CD4-positive, alpha-beta T cell treated with Interleukin-12 subunit alpha and Interleukin-12 subunit beta, for 1 hour (primary cell): ENCODE data around the gene PIK3AP1.
"Not testable (repeated sequence)": the region's sequence is repeated elsewhere in the genome, so short reads cannot be mapped to it uniquely, and the experiment has no call there.

Experiments
- DNase-seq: peaks from one replicate; pipeline ENCODE4 v3.0.0-alpha.2; 2020

The PIK3AP1 gene

DNA sequence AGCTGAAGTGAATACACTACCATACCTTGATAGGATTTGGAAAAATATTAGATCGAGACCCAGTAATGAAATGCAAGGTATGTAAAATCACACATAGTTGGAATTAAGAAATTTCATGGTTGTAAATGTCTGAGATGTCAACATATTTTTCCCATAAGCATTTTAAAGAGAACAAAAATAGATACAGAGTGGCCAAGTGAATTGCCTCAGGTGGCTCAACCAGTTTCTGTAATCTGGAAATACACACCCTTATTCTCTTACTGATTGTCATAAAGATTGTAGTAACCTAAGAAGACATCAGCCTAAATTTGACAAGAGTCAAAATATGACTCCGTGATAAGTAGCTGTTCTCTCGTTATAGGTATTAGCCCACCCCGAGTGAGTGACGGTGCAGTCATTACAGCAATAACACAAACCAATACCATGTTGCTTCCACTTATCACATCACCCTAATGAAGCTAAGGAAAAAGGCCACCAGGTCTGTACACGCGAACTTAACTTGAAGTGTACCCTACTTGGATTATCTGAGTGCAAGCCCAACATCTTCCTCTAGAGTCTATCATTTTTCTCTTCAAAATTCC is 23.4 kb downstream of the PIK3AP1 start:
- no peak for DNase-seq

GRCh38 chr10:96695975-96696634 is 24.2 kb downstream of the PIK3AP1 start:
- no peak for DNase-seq

GRCh38 chr10:96695366-96695765 is 24.9 kb downstream of the PIK3AP1 start:
- peak; percentile 30 for DNase-seq

GRCh38 chr10:96693431-96693830 is 26.9 kb downstream of the PIK3AP1 start:
- DNase-seq = no peak

DNA sequence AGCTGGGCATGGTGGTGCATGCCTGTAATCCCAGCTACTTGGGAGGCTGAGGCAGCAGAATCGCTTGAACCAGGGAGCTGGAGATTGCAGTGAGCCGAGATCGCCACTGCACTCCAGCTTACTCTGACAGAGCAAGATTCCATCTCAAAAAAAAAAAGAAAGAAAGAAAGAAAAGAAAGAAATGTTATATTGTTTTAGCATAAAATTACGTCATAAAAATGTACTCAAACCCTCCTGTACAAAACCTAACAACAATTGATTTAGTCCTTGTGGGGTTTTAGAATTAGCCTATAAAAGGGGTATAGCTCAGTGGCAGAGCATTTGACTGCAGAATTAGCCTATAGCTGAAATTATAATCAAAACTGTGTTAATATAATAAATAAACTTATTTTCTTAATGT is 27.9 kb downstream of the PIK3AP1 start:
- DNase-seq = no peak

DNA sequence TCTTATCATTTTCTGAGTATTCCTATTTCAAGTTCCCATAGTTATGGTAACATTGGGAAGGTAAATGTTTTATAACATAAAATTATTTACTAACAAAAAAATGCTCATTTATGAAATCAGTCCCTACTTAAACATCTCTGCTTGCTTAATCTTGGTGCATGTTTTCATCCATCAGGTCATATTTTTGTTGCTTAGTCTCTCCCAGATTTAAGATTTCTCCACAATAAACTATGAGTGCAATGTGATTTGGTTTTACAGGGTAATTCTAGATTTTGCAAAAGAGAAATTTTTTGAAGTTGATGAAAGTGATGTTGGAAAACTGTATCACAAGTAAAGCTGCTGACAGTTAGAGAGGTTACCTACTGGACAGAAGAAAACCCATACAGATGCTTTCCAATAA is 28.6 kb downstream of the PIK3AP1 start:
- no peak for DNase-seq

- DNase-seq = no peak
These were observed 29.3 kb downstream of the PIK3AP1 start for GRCh38 chr10:96690755-96691730.

GRCh38 chr10:96688789-96689188 is 31.5 kb downstream of the PIK3AP1 start:
- no peak for DNase-seq

DNA sequence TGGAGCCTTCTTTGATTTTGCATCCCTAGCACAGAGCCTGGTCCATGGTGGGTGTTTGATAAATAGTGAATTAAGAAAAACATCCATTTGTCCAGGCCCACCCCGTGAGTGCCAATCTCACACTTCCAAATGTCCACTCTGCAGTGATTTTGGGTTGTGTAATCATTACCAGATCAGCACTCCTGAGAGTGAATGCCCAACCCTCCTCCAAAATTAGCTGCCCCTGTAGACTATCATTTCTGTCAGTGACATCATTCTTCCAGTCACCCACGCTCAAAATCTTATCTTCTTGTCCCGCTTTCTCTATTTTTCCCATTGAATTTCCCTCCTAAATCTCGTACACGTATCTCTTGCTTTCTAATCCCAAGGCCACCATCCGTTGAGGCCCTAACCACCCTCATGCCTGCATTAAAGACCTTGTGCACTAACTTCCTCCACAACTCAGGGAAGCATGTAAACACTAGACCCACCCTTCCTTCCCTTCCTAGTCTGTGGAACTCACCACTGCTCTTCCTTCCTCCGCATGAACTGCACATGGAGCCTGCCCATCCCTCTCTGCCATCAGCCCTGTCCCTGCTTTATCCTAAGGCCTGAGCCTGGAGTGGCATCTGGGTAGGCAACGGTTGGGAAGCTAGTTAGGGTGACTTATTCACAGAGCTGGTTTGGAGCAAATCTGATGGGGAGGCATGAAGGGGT is 32.8 kb downstream of the PIK3AP1 start:
- no peak for DNase-seq

GRCh38 chr10:96686514-96686913 is 33.8 kb downstream of the PIK3AP1 start:
- DNase-seq = no peak

- no peak for DNase-seq
These were observed 35.0 kb downstream of the PIK3AP1 start for GRCh38 chr10:96685306-96685705.

DNA sequence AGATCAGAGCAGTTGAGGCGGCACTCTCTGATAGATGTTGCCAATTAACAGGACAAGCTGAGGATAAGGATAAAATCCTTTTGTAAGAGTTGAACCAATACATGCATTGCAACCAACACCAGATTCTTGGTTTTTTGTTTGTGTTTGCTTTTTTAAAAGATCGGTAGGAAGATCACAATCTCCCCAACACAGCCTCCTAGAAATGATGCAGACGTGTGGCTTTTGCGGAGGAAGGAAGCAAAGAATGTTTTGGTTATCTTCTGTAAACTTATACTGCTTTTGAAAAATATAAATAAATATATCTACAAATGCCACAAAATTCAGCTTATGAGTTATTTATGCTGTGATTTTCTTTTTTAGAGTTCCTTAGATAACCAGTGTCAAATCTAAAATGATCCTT is 35.5 kb downstream of the PIK3AP1 start:
- no peak for DNase-seq

GRCh38 chr10:96683710-96684109 is 36.6 kb downstream of the PIK3AP1 start:
- no peak for DNase-seq

- no peak for DNase-seq
These were observed 37.2 kb downstream of the PIK3AP1 start for GRCh38 chr10:96683065-96683464.

GRCh38 chr10:96681524-96681923 is 38.8 kb downstream of the PIK3AP1 start:
- no peak for DNase-seq

GRCh38 chr10:96680463-96680862 is 39.9 kb downstream of the PIK3AP1 start:
- DNase-seq = not testable (repeated sequence)

GRCh38 chr10:96678725-96679124 is 41.6 kb downstream of the PIK3AP1 start:
- DNase-seq = no peak

DNA sequence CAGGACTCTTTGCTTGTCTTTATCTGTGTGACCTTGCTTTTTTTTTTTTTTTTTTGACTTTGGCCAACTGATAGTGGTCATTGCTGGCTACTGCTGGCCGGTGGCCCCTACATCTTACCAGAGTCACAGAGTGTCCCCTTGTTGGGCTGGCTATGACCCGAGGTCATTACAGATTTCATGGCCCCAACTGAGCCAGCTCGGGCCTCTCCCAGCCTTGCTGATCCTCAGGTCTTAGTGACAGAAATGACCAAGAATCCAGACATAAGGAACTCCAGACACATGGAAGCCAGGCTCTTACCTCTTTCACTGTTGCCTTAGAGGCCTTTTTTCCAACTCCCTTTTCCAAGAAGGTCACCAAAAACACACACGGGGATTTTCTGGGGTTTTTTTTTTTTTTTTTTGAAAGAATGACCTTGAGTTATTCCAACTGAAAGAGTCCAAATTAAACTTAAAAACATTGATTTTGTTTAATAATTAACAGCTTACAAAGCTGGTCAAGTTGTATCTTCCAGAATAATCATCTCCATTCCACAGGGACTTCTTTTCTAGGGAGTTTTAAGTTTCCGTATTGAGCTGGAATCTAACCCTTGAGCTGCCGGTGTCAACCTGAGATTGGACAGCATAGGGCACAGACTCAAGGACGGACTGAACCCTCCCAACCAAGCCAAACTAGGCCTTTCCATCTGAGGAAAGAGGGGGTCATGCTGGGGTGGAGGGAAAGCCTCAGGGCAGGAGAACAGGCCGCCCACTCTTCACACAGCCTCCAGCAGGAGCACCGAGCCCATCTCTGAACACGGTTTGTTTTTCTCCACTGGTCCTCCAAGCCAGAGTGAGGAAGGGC is 43.8 kb downstream of the PIK3AP1 start:
- no peak for DNase-seq

GRCh38 chr10:96675846-96676245 is 44.5 kb downstream of the PIK3AP1 start:
- no peak for DNase-seq

GRCh38 chr10:96673318-96674099 is 46.8 kb downstream of the PIK3AP1 start:
- peak; percentile 22 for DNase-seq

DNA sequence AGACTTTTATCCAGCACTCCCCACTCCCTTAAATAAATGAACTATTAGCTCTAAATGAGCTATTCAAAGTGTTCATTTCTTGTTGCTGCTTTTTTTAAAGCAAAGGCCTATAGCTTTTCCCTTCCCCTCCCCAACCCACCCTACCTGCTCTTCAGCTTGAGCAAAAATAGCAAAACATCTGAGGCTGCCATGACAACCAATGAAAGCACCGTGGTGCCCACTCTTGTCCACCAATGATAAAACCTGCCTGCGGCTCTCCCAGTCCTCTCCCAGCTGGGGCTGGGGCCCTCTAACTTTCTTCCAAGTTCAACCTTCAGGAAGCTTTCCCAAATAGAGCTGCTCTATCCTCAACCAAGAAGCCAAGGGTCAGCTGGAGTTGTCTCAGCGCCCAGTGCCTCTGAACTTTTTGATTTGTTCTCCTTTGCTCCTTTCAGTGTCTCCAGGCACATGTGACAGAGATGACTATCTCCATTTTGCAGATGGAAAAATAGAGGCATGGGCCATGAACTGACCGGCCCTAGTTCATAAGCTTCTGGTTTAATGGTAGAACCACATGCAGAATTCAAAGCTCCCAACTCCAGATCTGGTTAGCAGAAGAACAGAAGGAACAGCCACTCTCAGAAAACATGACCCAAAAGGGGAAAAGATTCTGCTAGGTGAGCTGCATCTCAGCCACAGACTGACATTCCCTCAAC is 47.7 kb downstream of the PIK3AP1 start:
- no peak for DNase-seq
